ENCODE measurements around the gene TPCN1. TPM values are rescaled to one million over a fixed set of nuclear protein-coding genes. Genes with fewer than 3 reads are reported as not detected.

Gene TPCN1
- total RNA-seq, 1 experiment from 2014 or later, result 30.4 TPM

GRCh38 chr12:113302886-113303640, 81.8 kb downstream of the TPCN1 start:
- no peak for DNase-seq (ENCODE audit: low read depth)

GRCh38 chr12:113305281-113305856, 84.1 kb downstream of the TPCN1 start:
- DNase-seq (ENCODE audit: low read depth), result peak; percentile 28

GRCh38 chr12:113306382-113306781, 85.1 kb downstream of the TPCN1 start:
- peak; percentile 27 for DNase-seq (ENCODE audit: low read depth)

GRCh38 chr12:113310489-113310888, 89.2 kb downstream of the TPCN1 start:
- peak; percentile 35 for DNase-seq (ENCODE audit: low read depth)

- no peak for DNase-seq (ENCODE audit: low read depth)
These were observed 92.9 kb downstream of the TPCN1 start for GRCh38 chr12:113314121-113314529.

GRCh38 chr12:113315358-113315757, 94.1 kb downstream of the TPCN1 start:
- no peak for DNase-seq (ENCODE audit: low read depth)

GRCh38 chr12:113316155-113316554, 94.9 kb downstream of the TPCN1 start:
- DNase-seq (ENCODE audit: low read depth), result no peak

GRCh38 chr12:113317122-113317521, 95.9 kb downstream of the TPCN1 start:
- no peak for DNase-seq (ENCODE audit: low read depth)

- no peak for DNase-seq (ENCODE audit: low read depth)
These were observed 96.9 kb downstream of the TPCN1 start for GRCh38 chr12:113318046-113318656.

GRCh38 chr12:113318900-113319628, 97.8 kb downstream of the TPCN1 start:
- no peak for DNase-seq (ENCODE audit: low read depth)

GRCh38 chr12:113320401-113320800, 99.1 kb downstream of the TPCN1 start:
- no peak for DNase-seq (ENCODE audit: low read depth)

GRCh38 chr12:113322343-113322742, 101.1 kb downstream of the TPCN1 start:
- peak; percentile 39 for DNase-seq (ENCODE audit: low read depth)

- DNase-seq (ENCODE audit: low read depth), result peak; percentile 50
These were observed 104.7 kb downstream of the TPCN1 start for GRCh38 chr12:113325916-113326315.

- DNase-seq (ENCODE audit: low read depth), result no peak
These were observed 105.6 kb downstream of the TPCN1 start for GRCh38 chr12:113326775-113327395.

- no peak for DNase-seq (ENCODE audit: low read depth)
These were observed 107.2 kb downstream of the TPCN1 start for GRCh38 chr12:113328368-113328889.

GRCh38 chr12:113329022-113329790, 107.9 kb downstream of the TPCN1 start:
- no peak for DNase-seq (ENCODE audit: low read depth)

GRCh38 chr12:113329791-113330417, 108.6 kb downstream of the TPCN1 start:
- no peak for DNase-seq (ENCODE audit: low read depth)

- DNase-seq (ENCODE audit: low read depth), result no peak
These were observed 109.2 kb downstream of the TPCN1 start for GRCh38 chr12:113330505-113330904.

GRCh38 chr12:113332688-113333417, 111.6 kb downstream of the TPCN1 start:
- DNase-seq (ENCODE audit: low read depth), result no peak

GRCh38 chr12:113333418-113333750, 112.1 kb downstream of the TPCN1 start:
- DNase-seq (ENCODE audit: low read depth), result no peak

Measured in RPMI7951 (cell line).